GM12878 (cell line): Measurements from ENCODE around the gene CSF2.

Source experiments
- CEBPB ChIP-seq, 2 experiments: fragments of 150-350 bp in 1 of 2; IDR thresholded peaks; 2 replicates each; pipeline ENCODE4 v1.6.1; 2012 to 2014; ENCODE audit warnings: low read depth in 2 of 2, low read length in 2 of 2, borderline replicate concordance in 1 of 2, inconsistent platforms in 1 of 2
- CTCF ChIP-seq, 3 experiments: IDR thresholded peaks in 2 of 3; conservative IDR thresholded peaks in 1 of 3; 2 replicates each; pipeline ENCODE4 v1.5.1; 2011; ENCODE audit warnings: low read depth in 3 of 3, low read length in 3 of 3, mild to moderate bottlenecking in 3 of 3, control low read depth in 2 of 3, moderate library complexity in 2 of 3, inconsistent platforms in 1 of 3, mixed read lengths in 1 of 3; ENCODE audit not compliant: control insufficient read depth in 2 of 3, insufficient read depth in 1 of 3; ENCODE audit errors: extremely low read depth in 1 of 3
- EZH2 ChIP-seq: IDR thresholded peaks from 2 replicates; pipeline ENCODE4 v1.6.1; 2012; ENCODE audit warnings: low read depth, mild to moderate bottlenecking, control low read depth, inconsistent platforms, low read length, borderline replicate concordance; ENCODE audit not compliant: control insufficient read depth
- HDAC6 ChIP-seq: fragments of 200-600 bp; sonication (generic); IDR thresholded peaks from one replicate; pipeline ENCODE4 v1.8.0; 2017; ENCODE audit warnings: antibody characterized with exemption; ENCODE audit not compliant: unreplicated experiment
- POLR2A ChIP-seq: IDR thresholded peaks from 2 replicates; pipeline ENCODE4 v1.6.1; 2011; ENCODE audit warnings: low read depth, mild to moderate bottlenecking, low read length
- RAD21 ChIP-seq: IDR thresholded peaks from 2 replicates; pipeline ENCODE4 v1.6.1; 2011; ENCODE audit warnings: mild to moderate bottlenecking, low read depth, low read length, moderate library complexity; ENCODE audit not compliant: insufficient read depth
- SUPT20H ChIP-seq: IDR thresholded peaks from 2 replicates; pipeline ENCODE4 v1.6.1; 2011; ENCODE audit warnings: low read depth, mild to moderate bottlenecking, low read length, moderate library complexity, borderline replicate concordance; ENCODE audit not compliant: control insufficient read depth
- ZBTB4 ChIP-seq: fragments of 450-650 bp; formaldehyde crosslinking; IDR thresholded peaks from 2 replicates; pipeline ENCODE4 v1.4.0; 2022; ENCODE audit warnings: mild to moderate bottlenecking, moderate library complexity

DNA sequence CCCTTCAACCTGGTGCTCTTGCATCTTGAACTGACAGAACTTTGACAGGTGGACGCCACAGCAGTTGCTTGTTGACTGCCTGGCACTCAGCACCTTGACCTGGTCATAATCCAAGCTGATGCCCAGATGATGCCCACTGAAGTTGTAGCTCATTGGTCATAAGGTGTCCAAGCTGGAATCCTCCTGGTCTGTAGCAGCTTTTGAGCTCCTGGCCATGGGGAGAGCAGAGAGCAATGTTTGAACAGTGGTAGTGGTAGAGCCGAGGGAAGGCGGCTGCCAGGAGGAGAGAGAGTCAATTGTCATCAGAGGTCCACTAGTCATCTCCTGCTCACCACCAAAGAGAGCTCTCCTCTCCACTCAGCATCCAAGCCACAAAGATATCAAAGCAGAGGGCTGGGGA, 23.3 kb downstream of the CSF2 start:
- TF ChIP-seq CEBPB (IDR thresholded peaks at IDR 0.05; ENCODE audit: borderline replicate concordance in 1 of 2, low read depth in 2 of 2, low read length in 2 of 2) (no peak), HDAC6 (no peak), ZBTB4 (CRISPR knock-in tag) (no peak), POLR2A (no peak), RAD21 (no peak), SUPT20H (no peak), EZH2 (no peak), CTCF (IDR thresholded peaks at IDR 0.05 in 2 of 3, conservative IDR thresholded peaks at IDR 0.05 in 1 of 3; ENCODE audit: control insufficient read depth in 2 of 3, extremely low read depth in 1 of 3, insufficient read depth in 1 of 3, low read depth in 3 of 3, low read length in 3 of 3) (no peak)
